ENCODE measurements around the gene SERF2.

GRCh38 chr15:43775411-43775965, 16.6 kb upstream of the SERF2 start:
- TF ChIP-seq CTCF (conservative IDR thresholded peaks at IDR 0.05 in 1 of 2, IDR thresholded peaks at IDR 0.05 in 1 of 2; ENCODE audit: extremely low read depth in 1 of 2, insufficient read depth in 1 of 2, low read depth in 1 of 2, low read length in 2 of 2) (peak; percentile 49 to 76), EZH2 (IDR thresholded peaks at IDR 0.05; ENCODE audit: borderline replicate concordance, low read length) (no peak)
